Measurements from ENCODE around the gene CLDN8.

Gene CLDN8

DNA sequence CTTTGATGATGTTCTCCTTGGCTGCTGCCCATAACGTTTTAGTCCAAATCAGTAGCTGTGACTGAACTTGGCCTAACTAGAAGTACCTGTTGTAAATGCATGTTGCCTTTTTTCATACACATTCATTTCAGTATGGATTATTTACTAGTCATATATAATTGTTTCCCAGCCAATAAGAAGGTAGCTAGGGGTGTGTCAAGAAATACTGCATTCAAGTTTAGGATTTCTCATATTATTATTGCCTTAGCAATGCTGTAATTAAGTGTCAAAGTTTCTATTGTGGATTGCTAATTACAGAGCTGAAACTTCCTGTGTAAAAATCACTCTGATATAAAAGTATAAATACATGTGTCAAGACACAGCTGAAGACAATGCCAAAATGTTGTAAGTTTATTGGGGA is 49.2 kb downstream of the CLDN8 start, which contains the start of gene CLDN17:
TSS of gene CLDN17 (minus strand) at position 101 of the 400 bp plus-strand sequence. CDS start 188 bp downstream, outside the sequence.
- Histone ChIP-seq H3K27ac (ENCODE audit: low read depth in 2 of 2, low read length in 2 of 2) (no peak within 1 kb of the TSS), H3K9me3 (ENCODE audit: control insufficient read depth in 2 of 2, low read length in 2 of 2) (no peaks in the 10 kb centered on the region), H3K4me3 (ENCODE audit: low read length in 2 of 2) (no peak within 1 kb of the TSS), H3K36me3 (ENCODE audit: control insufficient read depth in 2 of 2, insufficient read depth in 2 of 2, low read length in 2 of 2) (no peaks in the 10 kb centered on the region), H3K27me3 (ENCODE audit: control insufficient read depth in 2 of 2, insufficient read depth in 2 of 2, low read length in 2 of 2) (no peaks in the 10 kb centered on the region), H3K9ac (ENCODE audit: low read depth in 1 of 2, low read length in 2 of 2) (no peak within 1 kb of the TSS), H3K4me1 (ENCODE audit: control insufficient read depth in 2 of 2, insufficient read depth in 2 of 2, low read length in 2 of 2) (no peaks in the 10 kb centered on the region)

- H3K27me3 ChIP-seq (ENCODE audit: control insufficient read depth in 2 of 2, insufficient read depth in 2 of 2, low read length in 2 of 2), result no peaks in the 10 kb centered on the region
- H3K9me3 ChIP-seq (ENCODE audit: control insufficient read depth in 2 of 2, low read length in 2 of 2), result no peaks in the 10 kb centered on the region
- H3K36me3 ChIP-seq (ENCODE audit: control insufficient read depth in 2 of 2, insufficient read depth in 2 of 2, low read length in 2 of 2), result no peaks in the 10 kb centered on the region
- H3K4me1 ChIP-seq (ENCODE audit: control insufficient read depth in 2 of 2, insufficient read depth in 2 of 2, low read length in 2 of 2), result no peaks in the 10 kb centered on the region
- no peak overlapping the region for H3K9ac ChIP-seq (ENCODE audit: low read depth in 1 of 2, low read length in 2 of 2)
- H3K4me3 ChIP-seq (ENCODE audit: low read length in 2 of 2), result no peak overlapping the region
- H3K27ac ChIP-seq (ENCODE audit: low read depth in 2 of 2, low read length in 2 of 2), result no peak overlapping the region
Measured at GRCh38 chr21:30166171-30166570, 49.7 kb downstream of the CLDN8 start.

DNA sequence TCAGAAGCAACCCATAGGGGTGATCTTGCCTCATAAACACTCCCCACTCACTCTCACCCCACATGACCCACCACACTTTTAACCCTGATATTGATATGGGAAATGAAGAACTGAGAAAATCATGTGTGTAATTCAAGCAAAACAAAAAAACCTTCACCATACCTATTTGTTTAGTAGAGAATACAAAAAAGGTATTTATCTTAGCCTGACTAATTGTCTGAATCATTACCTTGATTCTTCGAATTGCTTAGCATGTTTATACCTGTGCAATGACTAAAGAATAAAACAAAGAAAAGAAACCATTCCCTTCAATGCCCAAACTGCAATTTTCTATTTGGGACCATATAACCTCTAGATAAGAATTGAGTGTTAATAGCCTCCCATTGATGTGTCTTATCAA is 51.1 kb downstream of the CLDN8 start:
- no peaks in the 10 kb centered on the region for H3K9me3 ChIP-seq (ENCODE audit: control insufficient read depth in 2 of 2, low read length in 2 of 2)
- no peak overlapping the region for H3K4me3 ChIP-seq (ENCODE audit: low read length in 2 of 2)
- H3K4me1 ChIP-seq (ENCODE audit: control insufficient read depth in 2 of 2, insufficient read depth in 2 of 2, low read length in 2 of 2), result no peaks in the 10 kb centered on the region
- no peak overlapping the region for H3K9ac ChIP-seq (ENCODE audit: low read depth in 1 of 2, low read length in 2 of 2)
- H3K36me3 ChIP-seq (ENCODE audit: control insufficient read depth in 2 of 2, insufficient read depth in 2 of 2, low read length in 2 of 2), result no peaks in the 10 kb centered on the region
- no peaks in the 10 kb centered on the region for H3K27me3 ChIP-seq (ENCODE audit: control insufficient read depth in 2 of 2, insufficient read depth in 2 of 2, low read length in 2 of 2)
- no peak overlapping the region for H3K27ac ChIP-seq (ENCODE audit: low read depth in 2 of 2, low read length in 2 of 2)
